GM19468 (cell line): ENCODE measurements around the gene RFLNA.
"Not testable (repeated sequence)": the region's sequence is repeated elsewhere in the genome, so short reads cannot be mapped to it uniquely, and the experiment has no call there.

ENCODE experiments used
- ATAC-seq: cut with Tn5 transposase; IDR thresholded peaks from one replicate; pipeline ENCODE4 v1.9.1; 2021; ENCODE audit warnings: mild to moderate bottlenecking, moderate library complexity, moderate number of reproducible peaks; ENCODE audit not compliant: unreplicated experiment; ENCODE audit errors: extremely low read depth

RFLNA gene

GRCh38 chr12:124317400-124317799 is 22.5 kb downstream of the RFLNA start:
- ATAC-seq = no peak

GRCh38 chr12:124318278-124319020 is 23.6 kb downstream of the RFLNA start:
- no peak for ATAC-seq

GRCh38 chr12:124319368-124320050 is 24.6 kb downstream of the RFLNA start:
- no peak for ATAC-seq

DNA sequence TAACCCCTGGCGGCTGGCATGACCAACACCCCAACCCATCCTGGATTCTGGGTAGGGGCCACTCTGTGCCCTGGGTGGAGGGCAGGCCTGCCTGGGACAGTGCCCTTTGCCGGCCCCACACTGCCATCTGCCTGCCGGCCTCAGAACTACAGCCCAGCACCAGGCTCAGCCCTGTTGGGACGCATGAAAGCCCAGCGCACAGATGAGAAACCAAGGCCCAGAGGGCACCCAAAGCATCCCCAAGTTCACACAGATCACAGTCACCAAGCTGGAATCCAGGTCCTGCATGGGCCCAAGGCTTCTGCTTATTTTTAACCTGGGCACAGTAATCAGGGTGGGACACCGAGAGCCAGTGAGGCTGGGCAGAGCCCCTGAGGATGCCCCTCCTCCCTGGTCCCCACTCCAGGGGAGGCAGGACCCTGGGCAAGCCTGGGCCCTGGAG is 26.2 kb downstream of the RFLNA start:
- ATAC-seq = no peak

DNA sequence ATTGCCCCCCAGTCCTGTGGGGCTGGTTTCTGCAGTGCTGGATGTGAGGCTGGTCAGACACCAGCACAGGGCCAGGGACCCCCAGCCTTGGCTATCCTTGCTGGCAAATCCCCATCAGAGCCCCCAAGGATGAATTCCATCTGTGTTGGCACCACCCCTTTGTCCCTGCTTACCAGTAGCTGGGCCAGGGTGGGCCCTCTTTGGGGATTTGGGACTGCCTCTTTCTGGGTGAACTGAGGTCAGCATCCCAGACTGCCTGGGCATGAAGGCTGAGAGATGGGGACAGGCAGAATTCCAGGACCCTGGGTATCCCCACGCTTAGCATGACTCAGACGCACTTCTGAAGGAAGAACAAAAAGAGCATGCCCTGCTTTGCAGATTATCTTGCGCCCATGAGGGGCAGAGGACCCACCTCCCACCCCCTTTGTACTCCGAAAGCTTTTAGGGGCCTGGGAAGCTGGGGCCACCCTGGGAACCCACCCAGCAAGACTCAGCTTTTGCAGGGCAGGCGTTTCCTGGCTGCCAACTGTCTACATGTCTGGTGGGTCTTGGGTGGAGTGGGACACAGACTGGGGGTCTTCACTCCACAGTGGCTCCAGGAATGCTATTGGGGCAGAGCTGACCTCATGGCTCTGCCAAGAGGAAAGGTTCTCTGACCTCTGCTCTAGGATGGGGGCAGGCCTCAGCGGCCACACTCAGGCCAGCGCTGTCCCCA is 26.8 kb downstream of the RFLNA start:
- ATAC-seq = no peak

DNA sequence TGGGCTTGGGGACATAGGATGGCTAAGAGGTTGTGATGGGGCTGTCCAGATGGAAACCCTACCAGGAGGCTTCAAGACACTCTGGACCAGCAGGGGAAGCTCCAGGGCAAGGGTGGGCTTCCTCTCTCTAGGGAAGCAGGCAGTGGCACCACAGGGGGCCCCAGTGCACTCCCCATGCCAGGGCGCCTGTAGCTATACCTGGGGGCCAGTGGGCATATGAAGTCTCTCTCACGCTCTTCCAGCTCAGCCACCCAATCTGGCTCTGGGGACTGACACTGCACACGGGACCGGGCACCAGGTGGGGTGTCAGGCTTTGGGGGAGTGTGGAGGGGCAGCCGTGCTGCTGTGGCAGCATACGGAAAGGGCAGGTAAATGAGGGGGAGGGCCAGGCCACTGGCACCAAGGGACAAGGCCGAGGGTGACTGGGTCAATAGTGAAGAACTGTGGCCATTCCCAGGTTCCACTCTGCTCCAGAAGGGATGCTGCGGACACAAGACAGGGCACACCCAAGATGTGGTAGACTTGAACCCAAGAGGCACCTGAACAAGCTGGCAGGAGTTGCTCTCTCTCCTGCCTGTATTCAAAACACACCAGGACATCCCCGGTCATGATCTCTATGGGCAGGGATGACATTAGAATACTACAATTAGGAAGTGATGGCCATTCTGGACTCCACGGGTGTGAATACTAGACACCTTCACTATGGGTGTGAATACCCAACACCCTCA is 27.5 kb downstream of the RFLNA start:
- ATAC-seq = no peak

DNA sequence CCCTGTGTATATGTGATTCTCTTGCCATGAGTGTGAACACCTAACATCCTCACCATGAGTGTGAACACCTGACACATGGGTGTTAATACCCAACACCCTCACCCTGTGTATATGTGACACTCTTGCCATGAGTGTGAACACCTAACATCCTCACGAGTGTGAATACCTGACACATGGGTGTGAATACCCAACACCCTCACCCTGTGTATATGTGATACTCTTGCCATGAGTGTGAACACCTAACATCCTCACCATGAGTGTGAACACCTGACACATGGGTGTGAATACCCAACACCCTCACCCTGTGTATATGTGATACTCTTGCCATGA is 28.1 kb downstream of the RFLNA start:
- not testable (repeated sequence) for ATAC-seq

- no peak for ATAC-seq
Measured at GRCh38 chr12:124323771-124324530, 29.1 kb downstream of the RFLNA start.

- ATAC-seq = no peak
Measured at GRCh38 chr12:124324803-124325705, 30.2 kb downstream of the RFLNA start.

DNA sequence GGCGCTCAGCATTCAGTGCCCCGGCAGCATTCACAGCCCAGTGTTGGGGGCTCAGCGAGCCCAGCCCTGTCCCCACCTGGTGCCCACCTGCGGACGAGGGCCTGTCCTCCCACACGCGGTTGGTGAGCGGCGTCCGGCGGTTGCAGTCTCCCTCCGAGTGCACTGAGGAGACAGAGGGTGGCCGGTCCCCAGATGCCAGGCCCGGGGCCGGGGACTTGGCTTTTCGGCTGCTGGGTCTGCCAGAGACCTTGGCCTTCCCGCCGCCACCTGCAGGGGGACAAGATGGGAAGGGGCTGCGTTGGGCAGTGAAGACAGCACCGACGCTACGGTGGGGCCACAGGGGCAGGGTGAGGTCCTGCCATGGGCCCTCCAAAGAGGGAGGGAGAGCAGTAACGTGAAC is 31.2 kb downstream of the RFLNA start:
- no peak for ATAC-seq

- no peak for ATAC-seq
Measured at GRCh38 chr12:124326871-124327270, 32.0 kb downstream of the RFLNA start.

GRCh38 chr12:124327362-124328043 is 32.6 kb downstream of the RFLNA start:
- ATAC-seq = no peak

DNA sequence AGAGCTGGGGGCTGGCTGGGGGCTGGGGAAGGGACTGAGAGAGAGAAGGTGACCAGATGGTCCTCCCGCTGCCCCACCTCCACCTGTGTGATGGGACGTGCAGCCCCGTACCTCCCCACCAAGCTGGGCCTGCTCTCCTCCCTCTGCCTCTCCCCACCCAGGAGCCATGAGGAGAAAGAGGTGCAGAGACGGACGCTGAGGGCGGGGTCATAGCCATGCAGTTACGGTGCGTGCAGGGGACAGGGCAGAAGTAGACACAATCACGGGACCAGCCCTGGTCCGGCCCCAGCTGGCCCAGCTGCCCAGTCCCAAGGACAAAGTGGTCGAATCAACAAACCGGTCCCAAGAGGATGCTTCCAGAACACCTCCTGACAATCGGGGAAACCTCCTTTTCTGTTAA is 33.2 kb downstream of the RFLNA start:
- no peak for ATAC-seq

DNA sequence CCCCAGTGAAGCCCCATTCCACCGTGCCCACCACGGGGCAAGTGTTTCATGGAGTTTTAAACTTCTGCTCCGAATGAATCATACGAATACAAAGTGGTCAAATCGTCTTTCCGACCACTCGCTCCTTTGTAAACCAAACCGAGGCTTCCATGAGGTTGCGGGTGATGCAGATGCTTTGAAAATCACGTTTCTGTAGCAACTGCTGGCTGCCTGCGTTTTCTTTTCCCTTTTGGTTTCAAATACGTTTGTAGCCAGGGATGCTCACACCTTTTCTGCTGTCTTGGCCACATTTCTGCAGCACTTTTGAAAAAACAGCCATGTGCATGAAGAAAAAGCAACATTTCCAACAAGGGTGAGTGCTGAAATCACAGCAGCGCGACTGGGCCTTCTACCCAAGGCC is 33.7 kb downstream of the RFLNA start:
- ATAC-seq = no peak

DNA sequence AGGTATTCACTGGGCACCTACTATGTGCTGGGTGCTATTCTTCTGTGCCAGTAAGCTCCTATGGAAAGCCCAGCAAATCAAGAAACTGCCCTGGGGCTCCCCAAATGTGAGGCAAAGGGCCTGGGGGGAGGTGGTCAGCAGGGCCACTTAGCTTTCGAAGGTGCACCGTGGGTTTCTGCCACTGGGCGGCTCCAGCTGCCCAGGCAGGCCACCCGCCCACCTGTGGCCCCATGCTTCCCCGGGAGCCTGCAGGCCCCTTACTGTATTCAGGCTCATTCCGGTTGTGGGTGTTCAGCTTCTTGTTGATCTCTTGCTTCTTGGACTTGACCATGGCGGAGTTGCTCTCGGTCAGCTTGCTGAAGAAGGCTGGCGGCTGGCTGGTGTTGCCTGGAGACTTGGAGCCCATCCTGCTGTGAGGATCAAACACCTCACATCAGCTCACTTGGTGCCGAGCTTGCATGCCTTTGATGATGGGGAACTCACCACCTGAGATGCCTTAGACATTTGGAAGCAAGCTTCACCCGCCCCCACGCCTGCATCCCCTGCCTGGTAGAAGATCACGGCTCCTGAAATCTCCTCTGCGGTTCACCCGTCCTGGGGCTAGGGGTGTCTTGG is 37.3 kb downstream of the RFLNA start:
- ATAC-seq = no peak

DNA sequence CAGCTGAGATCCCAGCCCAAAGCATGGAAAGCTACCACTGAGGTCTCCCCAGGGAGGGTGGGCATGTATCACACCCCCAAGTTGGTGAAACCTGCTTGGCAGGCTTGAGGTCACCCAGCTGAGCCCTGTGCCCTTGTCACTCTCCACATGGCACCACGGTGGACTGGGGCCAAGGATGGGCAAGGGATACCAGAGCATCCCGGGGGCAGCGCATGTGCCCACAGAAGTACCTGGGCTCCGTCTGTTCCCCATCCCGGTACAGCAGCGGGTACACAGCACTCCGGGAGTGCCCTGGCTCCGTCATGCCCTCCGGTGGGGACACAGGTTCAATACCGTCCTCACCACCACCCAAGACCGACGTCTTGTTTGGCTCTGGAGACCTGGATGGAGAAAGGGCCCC is 38.0 kb downstream of the RFLNA start:
- no peak for ATAC-seq

GRCh38 chr12:124333724-124334123 is 38.8 kb downstream of the RFLNA start:
- ATAC-seq = no peak

DNA sequence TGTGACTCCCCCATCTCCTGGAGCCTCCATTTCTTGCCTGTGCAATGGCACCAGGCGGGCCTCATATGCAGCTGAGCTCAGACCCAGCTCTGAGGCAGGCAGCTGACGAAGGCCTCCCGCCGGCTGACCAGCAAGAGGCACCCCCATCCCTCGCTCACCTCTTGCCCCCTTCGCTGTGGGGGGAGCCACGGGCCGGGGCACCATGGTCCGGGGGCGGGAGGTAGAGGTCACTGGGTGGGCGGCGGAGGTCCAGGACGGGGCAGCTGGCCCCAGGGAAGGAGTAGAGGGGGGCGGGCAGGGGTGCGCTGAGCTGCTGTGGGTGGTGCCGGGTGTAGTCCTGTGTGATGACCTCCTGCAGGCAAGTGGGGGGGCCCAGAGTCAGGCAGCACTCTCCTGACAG is 39.4 kb downstream of the RFLNA start:
- no peak for ATAC-seq
